B cell (primary cell): ENCODE measurements around the gene FBXW4. TPM values are rescaled to one million over a fixed set of nuclear protein-coding genes. Genes with fewer than 3 reads are reported as not detected.

Experiments used
- ATAC-seq: fragments of 200-7000 bp; cut with Tn5 transposase; one replicate; pipeline ENCODE4 v1.10.0; 2021; ENCODE audit warnings: low read depth, mild to moderate bottlenecking, moderate number of reproducible peaks, moderate library complexity
- CTCF ChIA-PET: fragments of 350-600 bp; sonication (Branson Sonifier 250); formaldehyde crosslinking; loops from one replicate; lab custom pipeline; 2021; ENCODE audit warnings: antibody characterized with exemption, inconsistent platforms; lab: Charles Lee
- POLR2A ChIA-PET: fragments of 350-600 bp; sonication (Branson Sonifier 250); formaldehyde crosslinking; loops from one replicate; lab custom pipeline; 2021; ENCODE audit warnings: antibody characterized with exemption; lab: Charles Lee
- DNase-seq: peaks from one replicate; pipeline ENCODE4 v3.0.0; 2013
- H2AFZ ChIP-seq: 2 replicates; pipeline ENCODE4 v1.6.1; 2012; ENCODE audit warnings: mild to moderate bottlenecking, low read depth, low read length; ENCODE audit not compliant: insufficient read depth, poor library complexity, severe bottlenecking
- H3K27ac ChIP-seq, 2 donors: 1 replicate in 1 of 2; 2 replicates in 1 of 2; pipeline ENCODE4 v1.5.1; 2012 to 2013; ENCODE audit warnings: low read length in 2 of 2, mild to moderate bottlenecking in 2 of 2, moderate library complexity in 1 of 2
- H3K27me3 ChIP-seq, 4 experiments: fragments of 200-600 bp in 1 of 4; sonication (generic) in 1 of 4; replicated peaks in 1 of 4; 1 replicate in 2 of 4; 2 replicates in 2 of 4; pipeline versions ENCODE4 v1.6.1 to v1.7.0; 2013 to 2016; ENCODE audit warnings: low read length in 3 of 4, mild to moderate bottlenecking in 2 of 4, mixed read lengths in 1 of 4, moderate library complexity in 1 of 4; ENCODE audit not compliant: insufficient read depth in 4 of 4, control insufficient read depth in 3 of 4; ENCODE audit errors: control extremely low read depth in 1 of 4
- H3K36me3 ChIP-seq, 2 experiments: replicated peaks in 1 of 2; 1 replicate in 1 of 2; 2 replicates in 1 of 2; pipeline versions ENCODE4 v1.6.1 to v1.7.1; 2013; ENCODE audit warnings: low read length in 1 of 2; ENCODE audit not compliant: insufficient read depth in 2 of 2, control insufficient read depth in 1 of 2; ENCODE audit errors: control extremely low read depth in 1 of 2, extremely low read depth in 1 of 2
- H3K4me1 ChIP-seq, 2 donors: fragments of 200-600 bp in 1 of 2; sonication (generic) in 1 of 2; 1 replicate in 1 of 2; 2 replicates in 1 of 2; pipeline versions ENCODE4 v1.5.1 to v1.6.1; 2013 to 2017; ENCODE audit warnings: low read length in 2 of 2; ENCODE audit not compliant: control insufficient read depth in 2 of 2, insufficient read depth in 2 of 2
- H3K4me2 ChIP-seq: replicated peaks from 2 replicates; pipeline ENCODE3; 2012; ENCODE audit warnings: mild to moderate bottlenecking, low read depth, low read length; ENCODE audit not compliant: poor library complexity, severe bottlenecking
- H3K4me3 ChIP-seq, 5 experiments: fragments of 200-600 bp in 1 of 5; sonication (generic) in 1 of 5; 1 replicate in 3 of 5; 2 replicates in 2 of 5; pipeline versions ENCODE4 v1.5.1 to v1.7.0; 2011 to 2016; ENCODE audit warnings: low read length in 4 of 5, mild to moderate bottlenecking in 4 of 5, low read depth in 2 of 5, control low read depth in 1 of 5, moderate library complexity in 1 of 5; ENCODE audit not compliant: insufficient read depth in 1 of 5; ENCODE audit errors: control extremely low read depth in 1 of 5, extremely low read depth in 1 of 5
- H3K79me2 ChIP-seq: fragments of 200-600 bp; sonication (generic); one replicate; pipeline ENCODE4 v1.6.0; 2016; ENCODE audit warnings: low read length; ENCODE audit not compliant: control insufficient read depth, insufficient read depth
- H3K9ac ChIP-seq: fragments of 200-600 bp; sonication (generic); 2 replicates; pipeline ENCODE4 v1.6.1; 2017; ENCODE audit warnings: mild to moderate bottlenecking, low read length, moderate library complexity
- H3K9me3 ChIP-seq, 3 donors: one replicate each; pipeline versions ENCODE4 v1.6.1 to v1.7.1; 2013; ENCODE audit warnings: low read length in 2 of 3; ENCODE audit not compliant: control insufficient read depth in 2 of 3, insufficient read depth in 1 of 3; ENCODE audit errors: control extremely low read depth in 1 of 3
- H4K20me1 ChIP-seq: 2 replicates; pipeline ENCODE4 v1.6.0; 2012; ENCODE audit warnings: mild to moderate bottlenecking, low read length; ENCODE audit not compliant: insufficient read depth, control insufficient read depth, poor library complexity, severe bottlenecking
- H3K27ac Mint-ChIP-seq: one replicate; pipeline ENCODE4 v1.8.0; 2021; ENCODE audit warnings: mixed read lengths
- H3K27me3 Mint-ChIP-seq: one replicate; pipeline ENCODE4 v1.8.0; 2021; ENCODE audit warnings: mixed read lengths
- H3K4me1 Mint-ChIP-seq: one replicate; pipeline ENCODE4 v1.8.0; 2021; ENCODE audit warnings: mixed read lengths
- H3K4me3 Mint-ChIP-seq: one replicate; pipeline ENCODE4 v1.8.0; 2021; ENCODE audit warnings: mixed read lengths
- H3K9me3 Mint-ChIP-seq: one replicate; pipeline ENCODE4 v1.8.0; 2022; ENCODE audit warnings: mixed read lengths; ENCODE audit not compliant: insufficient read depth
- EZH2 ChIP-seq: IDR thresholded peaks from 2 replicates; pipeline ENCODE4 v1.6.1; 2012; ENCODE audit warnings: borderline replicate concordance, low read depth, mild to moderate bottlenecking, moderate library complexity, low read length; ENCODE audit not compliant: insufficient read depth, poor library complexity, severe bottlenecking
- WGBS: methylation state at CpG from one replicate; pipeline ENCODE4 v1.1.5; 2013; ENCODE audit warnings: missing lambda C conversion rate; ENCODE audit not compliant: insufficient coverage; 5-methylcytosine and 5-hydroxymethylcytosine counted together
- intact Hi-C: fragments of 100-400 bp; cut with micrococcal nuclease; formaldehyde crosslinking; loops from one replicate; pipeline ENCODE4 v1.10.0; 2022
- polyA plus RNA-seq: library from polyadenylated mRNA; depleted of rRNA; stranded (reverse); fragments of >200 nt; gene quantifications from 2 replicates; pipeline ENCODE4 v1.2.3, GENCODE V29; 2012
- total RNA-seq, 2 donors: library from RNA; stranded (reverse); fragments of 120-200 nt in 1 of 2; gene quantifications; 1 replicate in 1 of 2; 2 replicates in 1 of 2; pipeline versions ENCODE4 v1.2.3 to v1.2.4, GENCODE V29; 2013 to 2022
- TF ChIP-seq, protein P1 (sequence below): fragments of 200-600 bp; IDR thresholded peaks from one replicate; pipeline ENCODE4 v1.8.0; 2022; ENCODE audit warnings: antibody characterized with exemption, mild to moderate bottlenecking

The FBXW4 gene
- total and polyA plus RNA-seq, 2 donors (not counting 1 experiment from before 2014, with no cell fraction given) = 72.9 to 99.6 TPM

DNA sequence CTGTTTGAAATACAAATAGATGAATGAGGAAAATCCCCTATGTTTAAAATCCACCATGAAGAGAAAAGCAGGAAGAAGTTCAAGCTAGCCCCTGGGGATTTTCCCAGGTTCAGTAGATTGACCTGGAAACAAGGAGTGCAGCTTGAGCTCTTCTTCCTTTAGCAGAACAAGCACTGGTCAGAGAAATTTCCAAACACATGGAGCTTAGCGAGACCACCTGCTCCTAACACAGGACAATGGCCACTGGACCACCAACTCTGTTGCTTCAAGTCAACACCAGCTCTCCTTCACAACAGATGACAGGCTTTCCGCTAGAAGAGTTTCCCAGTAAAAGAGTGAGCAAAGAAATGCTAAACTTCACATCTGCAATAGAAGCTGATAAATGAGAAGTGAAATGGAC lies 9.4 kb upstream of the FBXW4 start:
- no peaks in the 10 kb centered on the region for H4K20me1 ChIP-seq
- no peak overlapping the region for H3K4me3 Mint-ChIP-seq
- no peak overlapping the region for H3K4me3 ChIP-seq
- no peak overlapping the region for H3K27ac ChIP-seq
- H3K79me2 ChIP-seq = peaks cover 4% of the 10 kb centered on the region
- WGBS = 94% methylated on average over 1 of the region's 2 CpGs
- H3K4me1 ChIP-seq = no peaks in the 10 kb centered on the region
- H2AFZ ChIP-seq = no peak overlapping the region
- no peak overlapping the region for H3K9ac ChIP-seq
- ChIA-PET CTCF (no interaction called here), POLR2A (no interaction called here)
- peaks cover 0 to 16% (median 5%) of the 10 kb centered on the region in 4 experiments for H3K27me3 ChIP-seq
- H3K27me3 Mint-ChIP-seq = peaks cover 31% of the 10 kb centered on the region
- no peak for TF ChIP-seq EZH2
- TF ChIP-seq, protein P1, sequence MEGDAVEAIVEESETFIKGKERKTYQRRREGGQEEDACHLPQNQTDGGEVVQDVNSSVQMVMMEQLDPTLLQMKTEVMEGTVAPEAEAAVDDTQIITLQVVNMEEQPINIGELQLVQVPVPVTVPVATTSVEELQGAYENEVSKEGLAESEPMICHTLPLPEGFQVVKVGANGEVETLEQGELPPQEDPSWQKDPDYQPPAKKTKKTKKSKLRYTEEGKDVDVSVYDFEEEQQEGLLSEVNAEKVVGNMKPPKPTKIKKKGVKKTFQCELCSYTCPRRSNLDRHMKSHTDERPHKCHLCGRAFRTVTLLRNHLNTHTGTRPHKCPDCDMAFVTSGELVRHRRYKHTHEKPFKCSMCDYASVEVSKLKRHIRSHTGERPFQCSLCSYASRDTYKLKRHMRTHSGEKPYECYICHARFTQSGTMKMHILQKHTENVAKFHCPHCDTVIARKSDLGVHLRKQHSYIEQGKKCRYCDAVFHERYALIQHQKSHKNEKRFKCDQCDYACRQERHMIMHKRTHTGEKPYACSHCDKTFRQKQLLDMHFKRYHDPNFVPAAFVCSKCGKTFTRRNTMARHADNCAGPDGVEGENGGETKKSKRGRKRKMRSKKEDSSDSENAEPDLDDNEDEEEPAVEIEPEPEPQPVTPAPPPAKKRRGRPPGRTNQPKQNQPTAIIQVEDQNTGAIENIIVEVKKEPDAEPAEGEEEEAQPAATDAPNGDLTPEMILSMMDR = no peak
- H3K36me3 ChIP-seq = no peaks in the 10 kb centered on the region
- no peaks in the 10 kb centered on the region for H3K9me3 ChIP-seq
- ATAC-seq (no peak), DNase-seq (no peak)
- H3K27ac Mint-ChIP-seq = no peak overlapping the region
- intact Hi-C loops = no loop called here
- H3K9me3 Mint-ChIP-seq = no peaks in the 10 kb centered on the region
- no peak overlapping the region for H3K4me2 ChIP-seq
- no peaks in the 10 kb centered on the region for H3K4me1 Mint-ChIP-seq

DNA sequence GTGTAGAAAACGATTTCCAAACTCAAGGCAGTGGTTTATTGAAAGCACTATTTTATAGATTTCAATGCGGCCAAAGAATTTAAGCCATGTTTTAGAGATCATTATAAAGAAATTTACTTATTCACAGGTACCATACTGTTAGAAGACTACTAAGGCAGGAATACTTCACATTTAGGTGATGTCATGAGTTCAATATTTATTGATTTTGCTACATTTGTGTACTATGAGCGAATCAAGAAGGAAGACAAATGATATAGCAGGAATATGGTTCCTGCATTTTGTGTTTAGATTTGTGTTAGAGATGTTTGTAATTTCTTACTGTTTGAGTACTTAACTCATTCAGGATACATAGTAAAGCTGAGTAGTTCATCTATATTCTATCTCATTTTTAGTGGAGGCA lies 1.7 kb upstream of the FBXW4 start:
- peak overlapping the region; percentile 29 for H3K27ac Mint-ChIP-seq
- ATAC-seq = no peak

More for the DNA sequence above, 1.7 kb upstream of the FBXW4 start:
- POLR2A ChIA-PET = no interaction called here
- Histone ChIP-seq H2AFZ (no peak overlapping the region), H3K79me2 (peaks cover 40% of the 10 kb centered on the region), H3K4me1 (peaks cover 14 to 18% of the 10 kb centered on the region in 2 donors), H3K27ac (no peak overlapping the region), H3K27me3 (no peaks in the 10 kb centered on the region), H3K9me3 (no peaks in the 10 kb centered on the region), H4K20me1 (peaks cover 2% of the 10 kb centered on the region), H3K9ac (no peak overlapping the region), H3K4me3 (no peak overlapping the region), H3K36me3 (no peaks in the 10 kb centered on the region), H3K4me2 (no peak overlapping the region)
- no peaks in the 10 kb centered on the region for H3K27me3 Mint-ChIP-seq
- no peaks in the 10 kb centered on the region for H3K9me3 Mint-ChIP-seq
- no peak for DNase-seq
- H3K4me1 Mint-ChIP-seq = peaks cover 20% of the 10 kb centered on the region
- 100% methylated on average over 1 of the region's 3 CpGs for WGBS
- TF ChIP-seq EZH2 = no peak
- TF ChIP-seq, protein P1 = no peak
- peak overlapping the region; percentile 54 for H3K4me3 Mint-ChIP-seq
- CTCF ChIA-PET = interaction anchor here (0.6 kb wide), 1 partner anchor 430 kb away, joined by 4 read pairs; no protein-coding TSS in a partner anchor
- intact Hi-C loops = no loop called here
